Measurements from ENCODE around the gene SSTR4.
A peak's percentile ranks its signal among the peaks of the same experiment; 100 is the strongest.
"Not testable (repeated sequence)": the region's sequence is repeated elsewhere in the genome, so short reads cannot be mapped to it uniquely, and the experiment has no call there.

The SSTR4 gene

DNA sequence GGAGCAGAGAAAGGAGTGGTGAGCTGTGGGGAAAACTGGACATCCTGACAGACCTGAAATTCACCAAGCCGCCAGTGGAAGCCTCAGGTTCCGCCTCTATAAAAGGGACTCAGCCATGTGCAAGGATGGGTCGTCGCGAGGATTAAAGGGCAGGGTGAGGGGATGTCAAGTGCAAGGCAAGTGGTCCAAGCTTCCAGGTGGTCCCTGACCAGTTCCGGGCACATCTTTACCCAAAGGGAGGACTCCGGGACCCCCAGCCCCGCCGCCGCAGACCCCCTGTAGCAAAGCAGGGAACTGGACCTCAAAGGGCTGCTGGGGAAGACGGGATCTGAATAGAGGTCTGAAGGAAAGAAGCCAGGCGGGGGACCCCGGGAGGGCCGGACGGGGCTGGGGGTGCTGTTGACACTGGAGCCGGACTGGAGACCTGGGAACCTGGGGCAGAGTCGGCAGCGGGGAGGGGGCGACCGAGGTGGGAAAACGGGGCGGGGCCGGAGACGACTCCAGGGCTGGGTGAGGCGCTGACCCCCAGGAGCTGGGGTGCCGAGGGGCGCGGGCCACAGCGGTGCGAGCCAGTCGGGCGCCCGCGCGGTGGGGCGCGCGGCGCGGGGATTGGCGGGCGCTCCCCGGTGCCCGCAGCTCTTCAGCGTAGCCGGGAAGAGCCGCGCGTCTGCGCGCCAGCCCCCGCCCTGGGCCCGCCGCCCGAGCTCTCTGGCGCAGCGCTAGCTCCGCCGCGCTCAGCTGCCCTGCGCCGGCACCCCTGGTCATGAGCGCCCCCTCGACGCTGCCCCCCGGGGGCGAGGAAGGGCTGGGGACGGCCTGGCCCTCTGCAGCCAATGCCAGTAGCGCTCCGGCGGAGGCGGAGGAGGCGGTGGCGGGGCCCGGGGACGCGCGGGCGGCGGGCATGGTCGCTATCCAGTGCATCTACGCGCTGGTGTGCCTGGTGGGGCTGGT is at the start of gene SSTR4:
Gene SSTR4 (plus strand): TSS at position 592 of the 951 bp plus-strand sequence. CDS start 172 bp downstream, at position 764.
- no peak for DNase-seq

DNA sequence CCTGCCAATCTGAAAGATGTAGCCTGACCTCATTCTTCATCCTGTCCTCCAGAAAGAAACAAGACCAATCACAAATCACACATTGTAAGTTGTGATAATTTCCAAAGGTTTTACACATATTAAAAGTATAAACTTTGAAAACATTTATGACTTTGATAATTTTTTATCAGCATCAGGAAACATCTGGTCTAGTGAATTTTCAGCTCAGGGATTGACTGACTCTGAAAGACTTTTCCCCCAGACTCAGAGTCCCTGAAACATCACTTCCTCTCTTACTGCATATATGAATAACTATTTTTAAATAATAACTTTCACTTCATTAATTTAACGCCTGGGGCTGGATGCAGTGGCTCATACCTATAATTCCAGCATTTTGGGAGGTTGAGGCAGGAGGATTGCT is 48.5 kb upstream of the SSTR4 start:
- DNase-seq: no peak

DNA sequence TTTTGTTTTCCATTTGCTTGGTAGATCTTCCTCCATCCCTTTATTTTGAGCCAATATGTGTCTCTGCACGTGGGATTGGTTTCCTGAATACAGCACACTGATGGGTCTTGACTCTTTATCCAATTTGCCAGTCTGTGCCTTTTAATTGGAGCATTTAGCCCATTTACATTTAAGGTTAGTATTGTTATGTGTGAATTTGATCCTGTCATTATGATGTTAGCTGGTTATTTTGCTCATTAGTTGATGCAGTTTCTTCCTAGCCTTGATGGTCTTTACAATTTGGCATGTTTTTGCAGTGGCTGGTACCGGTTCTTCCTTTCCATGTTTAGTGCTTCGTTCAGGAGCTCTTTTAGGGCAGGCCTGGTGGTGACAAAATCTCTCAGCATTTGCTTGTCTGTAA is 43.7 kb upstream of the SSTR4 start:
- not testable (repeated sequence) for DNase-seq

DNA sequence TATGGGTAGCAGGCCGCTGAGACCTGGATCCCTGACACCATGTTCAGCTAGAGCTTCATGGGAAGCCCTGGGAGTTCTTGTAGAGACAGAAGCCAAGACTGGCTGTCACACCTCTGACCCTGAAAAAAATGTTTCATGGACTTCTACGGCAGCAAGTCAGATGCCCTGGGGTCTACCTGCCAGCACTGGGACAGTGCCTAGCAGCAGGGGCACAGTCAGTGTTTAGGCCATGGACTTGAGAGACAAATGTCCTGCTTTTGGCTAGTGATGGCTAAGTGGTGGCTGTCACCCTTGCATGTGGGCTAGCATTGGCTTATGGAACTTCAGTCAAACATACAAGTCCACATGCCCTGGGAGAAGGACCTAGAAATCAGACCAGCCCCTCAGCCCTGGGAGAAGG is 41.3 kb upstream of the SSTR4 start:
- DNase-seq: no peak

DNA sequence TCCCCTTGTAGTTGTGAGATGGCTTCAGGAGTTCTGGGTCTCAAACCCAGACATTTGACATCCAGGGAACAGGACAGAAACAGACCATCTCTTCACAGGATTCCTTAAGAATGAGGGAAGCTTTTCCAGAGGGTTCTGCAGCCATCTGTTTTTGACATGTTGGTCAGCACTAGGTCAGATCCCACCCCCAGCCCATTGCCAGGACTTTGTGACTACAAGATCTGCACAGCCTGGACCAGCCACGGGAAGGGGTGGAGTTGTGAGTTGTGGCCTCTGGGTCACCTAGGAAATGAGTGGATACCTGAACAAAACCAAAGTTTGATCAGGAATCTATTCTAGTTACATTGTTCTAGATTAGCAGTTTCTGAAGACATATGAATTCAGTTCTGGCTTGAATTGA is 39.2 kb upstream of the SSTR4 start:
- no peak for DNase-seq

- DNase-seq: no peak
Measured at GRCh38 chr20:22998476-22998875, 36.6 kb upstream of the SSTR4 start.

DNA sequence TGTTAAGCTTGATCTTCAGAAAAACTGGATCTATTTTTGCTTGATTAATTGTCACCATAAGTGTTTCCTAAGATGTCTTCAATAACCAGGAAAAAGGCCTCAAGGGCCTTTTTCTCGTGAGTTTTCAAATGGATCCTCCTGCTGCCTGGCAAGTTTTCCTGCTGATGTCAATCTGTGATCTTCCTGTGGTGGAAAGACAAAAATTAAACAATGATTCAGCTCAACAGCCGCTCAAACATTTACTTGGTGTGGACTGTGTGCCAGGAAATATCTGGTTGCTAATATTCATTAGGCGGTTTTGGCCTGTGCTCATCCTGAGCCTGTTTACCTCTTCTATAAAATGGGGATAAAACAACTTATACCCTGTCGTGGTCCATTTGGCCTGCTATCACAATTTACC is 35.4 kb upstream of the SSTR4 start:
- no peak for DNase-seq

GRCh38 chr20:23000232-23000947 is 34.7 kb upstream of the SSTR4 start:
- no peak for DNase-seq

DNA sequence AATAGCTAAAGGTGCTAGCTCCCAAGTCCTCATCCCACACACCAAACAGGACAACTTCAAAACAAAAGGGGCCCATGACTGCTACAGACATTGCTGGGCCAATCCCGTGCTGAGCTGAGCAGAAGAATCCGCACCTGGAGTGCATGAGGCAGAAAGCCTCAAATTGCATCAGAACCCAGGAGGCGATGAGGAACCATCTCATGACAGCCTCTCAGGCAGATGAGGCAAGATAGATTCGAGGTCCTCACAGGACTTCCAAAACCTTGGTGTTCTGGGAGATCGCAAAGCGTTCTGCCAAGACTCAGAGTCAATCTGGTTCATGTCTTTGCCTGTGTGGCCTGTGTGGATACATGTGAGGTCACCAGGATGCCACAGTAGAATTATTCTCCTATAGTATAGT is 32.8 kb upstream of the SSTR4 start:
- no peak for DNase-seq

GRCh38 chr20:23003077-23003635 is 32.0 kb upstream of the SSTR4 start:
- DNase-seq: no peak

DNA sequence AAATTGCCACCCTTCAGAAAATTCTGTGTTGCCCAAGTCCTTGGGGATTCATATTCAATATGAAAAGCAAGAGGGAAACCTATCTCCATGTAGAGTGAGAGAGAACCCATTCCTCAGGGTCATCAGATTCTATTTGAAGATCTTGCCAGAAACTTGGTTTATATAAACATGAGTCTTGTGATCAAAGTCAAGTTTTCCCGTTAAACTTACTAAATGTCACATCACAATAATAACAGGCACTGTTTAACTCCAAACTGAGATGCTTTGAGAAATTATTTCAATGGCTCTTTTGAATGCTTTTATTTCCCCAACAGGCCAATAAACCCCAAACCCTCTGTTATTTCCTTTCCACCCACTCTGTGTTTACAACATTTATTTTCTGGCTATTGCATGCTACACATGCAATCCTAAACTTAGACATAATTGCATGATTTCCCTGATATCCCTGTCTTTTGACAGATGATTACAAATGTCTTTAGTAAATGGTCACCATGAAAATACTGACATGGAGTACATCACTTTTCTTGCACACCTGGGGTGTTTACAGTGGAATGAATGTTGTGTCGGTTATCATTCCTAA is 31.1 kb upstream of the SSTR4 start:
- DNase-seq: no peak

GRCh38 chr20:23005776-23006175 is 29.3 kb upstream of the SSTR4 start:
- peak; percentile 68 to 74 for DNase-seq

DNA sequence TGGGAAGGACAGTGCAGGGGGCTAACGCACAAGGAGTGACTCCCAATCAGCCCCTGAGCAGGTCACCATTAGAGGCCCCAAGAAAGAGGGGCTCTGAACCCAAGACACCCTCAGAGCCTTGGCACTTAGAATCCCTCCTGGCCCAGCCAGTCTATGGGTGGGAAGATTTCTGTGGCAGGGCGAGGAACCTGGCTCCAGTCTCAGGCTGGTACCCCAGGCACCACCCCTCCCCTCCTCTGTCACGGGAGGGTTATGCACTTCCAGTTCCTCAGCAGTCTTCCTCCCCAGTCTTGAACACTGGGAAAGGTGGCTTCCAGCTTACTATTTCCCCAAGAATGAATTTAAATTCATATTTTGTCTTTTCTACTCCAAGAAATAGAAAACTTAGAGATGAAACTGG is 27.6 kb upstream of the SSTR4 start:
- no peak for DNase-seq

GRCh38 chr20:23007886-23008655 is 27.0 kb upstream of the SSTR4 start:
- no peak for DNase-seq

DNA sequence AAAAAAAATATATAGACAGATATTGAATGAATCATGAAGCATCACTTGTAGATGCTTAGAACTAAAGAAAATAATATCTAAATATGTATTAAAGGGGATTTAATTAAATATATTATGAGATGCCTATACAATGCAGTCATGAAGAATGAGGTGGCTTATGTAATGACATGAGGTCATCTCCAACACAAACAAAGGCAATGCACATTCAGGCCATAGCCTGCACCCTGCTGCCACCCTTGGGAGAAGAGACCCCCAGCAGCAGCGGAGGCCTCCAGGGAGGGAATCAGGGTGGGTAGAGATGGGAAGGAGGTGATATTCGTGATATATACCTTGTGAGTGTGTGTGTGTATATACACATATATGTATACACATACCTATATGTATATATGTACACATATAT is 26.4 kb upstream of the SSTR4 start:
- no peak for DNase-seq

GRCh38 chr20:23009636-23010035 is 25.5 kb upstream of the SSTR4 start:
- no peak for DNase-seq

DNA sequence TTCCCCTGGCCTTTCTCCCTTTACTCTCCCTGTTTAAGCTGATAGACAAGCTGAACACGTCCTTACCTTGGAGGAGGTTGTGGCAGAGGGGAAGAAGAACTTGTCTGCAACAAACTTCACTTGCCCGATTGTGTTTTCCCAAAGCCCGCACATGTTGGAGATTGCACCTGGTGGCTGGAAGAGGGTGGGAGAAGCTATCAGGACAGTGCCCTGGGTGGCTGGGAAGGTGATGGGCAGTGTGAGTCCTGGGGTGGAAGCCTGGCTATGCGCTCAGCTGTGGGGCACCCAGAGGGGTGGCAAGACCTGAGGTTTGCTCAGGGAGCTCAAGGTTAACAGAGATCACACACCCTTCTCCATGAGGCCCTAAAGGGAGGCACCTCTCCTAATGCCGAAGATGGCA is 25.0 kb upstream of the SSTR4 start:
- DNase-seq: no peak

GRCh38 chr20:23011008-23011721 is 23.9 kb upstream of the SSTR4 start:
- DNase-seq: no peak

- no peak for DNase-seq
Measured at GRCh38 chr20:23013429-23013828, 21.7 kb upstream of the SSTR4 start.

- DNase-seq: no peak
Measured at GRCh38 chr20:23017516-23017915, 17.6 kb upstream of the SSTR4 start.

DNA sequence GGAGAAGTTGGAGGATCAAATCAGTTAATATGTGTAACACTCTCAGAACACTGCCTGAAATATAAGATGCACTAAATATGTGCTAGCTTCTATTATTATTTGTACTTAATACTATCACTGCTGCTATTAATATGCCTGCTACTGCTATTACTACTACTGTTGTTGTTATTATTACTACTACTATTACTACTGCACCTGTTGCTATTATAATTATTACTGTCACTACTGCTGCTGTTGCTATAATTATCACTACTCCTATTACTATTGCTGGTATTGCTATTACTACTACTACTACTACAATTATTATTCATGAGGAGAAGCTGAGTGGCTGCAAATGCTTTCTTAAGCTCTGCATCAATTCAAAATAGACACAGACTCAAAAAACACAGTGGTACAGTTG is 16.7 kb upstream of the SSTR4 start:
- DNase-seq: no peak

DNA sequence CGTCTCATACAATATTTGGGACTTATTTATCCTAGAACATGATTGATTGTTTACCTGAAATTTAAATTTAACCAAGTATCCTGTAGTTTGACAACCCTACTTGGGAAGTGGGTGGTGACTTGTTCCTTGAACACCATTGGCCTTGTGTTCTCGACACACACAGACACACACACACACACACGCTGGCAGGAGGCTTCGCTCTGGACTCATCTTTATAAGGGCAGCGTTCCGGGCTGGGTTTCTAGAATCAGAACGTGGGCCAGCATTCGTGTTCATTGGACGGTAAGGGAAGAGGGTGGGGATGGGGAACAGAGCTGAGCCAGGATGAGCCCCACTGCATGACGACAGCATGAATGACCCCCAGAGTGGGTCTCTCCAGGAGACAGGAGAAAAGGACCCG is 16.2 kb upstream of the SSTR4 start:
- no peak for DNase-seq

Measured in AML-193 (cell line).